Esophagus muscularis mucosa (tissue), 4 donors: ENCODE measurements around the gene SMO. TPM values are rescaled to one million over a fixed set of nuclear protein-coding genes. Genes with fewer than 3 reads are reported as not detected.

Source experiments
- DNase-seq: peaks from one replicate; pipeline ENCODE4 v3.0.0-alpha.2; 2017; ENCODE audit errors: extremely low spot score
- H3K27ac ChIP-seq, 4 donors: fragments of 200-600 bp; sonication (generic); replicated peaks in 1 of 4; 1 replicate in 3 of 4; 2 replicates in 1 of 4; pipeline ENCODE4 v1.5.1; 2016 to 2019; ENCODE audit warnings: mild to moderate bottlenecking in 1 of 4
- H3K27me3 ChIP-seq, 4 donors: fragments of 200-600 bp; sonication (generic); one replicate each; pipeline versions ENCODE4 v1.5.1 to v1.6.0; 2016 to 2019
- H3K36me3 ChIP-seq, 4 donors: fragments of 200-600 bp; sonication (generic); one replicate each; pipeline ENCODE4 v1.5.1; 2016 to 2019
- H3K4me1 ChIP-seq, 4 donors: fragments of 200-600 bp; sonication (generic); one replicate each; pipeline ENCODE4 v1.5.1; 2016 to 2019
- H3K4me3 ChIP-seq, 4 donors: fragments of 200-600 bp; sonication (generic); 1 replicate in 2 of 4; 2 replicates in 2 of 4; pipeline ENCODE4 v1.5.1; 2016 to 2019; ENCODE audit warnings: mild to moderate bottlenecking in 4 of 4, moderate library complexity in 1 of 4
- H3K9me3 ChIP-seq, 4 donors: fragments of 200-600 bp; sonication (generic); 1 replicate in 3 of 4; 2 replicates in 1 of 4; pipeline ENCODE4 v1.5.1; 2016 to 2019
- EP300 ChIP-seq: sonication (generic); formaldehyde crosslinking; IDR thresholded peaks from one replicate; pipeline ENCODE4 v1.6.1; 2017; ENCODE audit warnings: antibody characterized with exemption
- POLR2A ChIP-seq: fragments of 450-650 bp; IDR thresholded peaks from one replicate; pipeline ENCODE4 v1.6.1; 2017; ENCODE audit warnings: antibody characterized with exemption, moderate library complexity, mild to moderate bottlenecking, low read depth
- POLR2AphosphoS5 ChIP-seq, 2 donors: sonication (generic); formaldehyde crosslinking; IDR thresholded peaks; one replicate each; pipeline ENCODE4 v1.6.1; 2017; ENCODE audit warnings: antibody characterized with exemption in 2 of 2
- WGBS: methylation state at CpG from one replicate; pipeline ENCODE4 v1.1.5; 2018; 5-methylcytosine and 5-hydroxymethylcytosine counted together
- intact Hi-C: fragments of 100-400 bp; cut with DNase I; formaldehyde crosslinking; loops from one replicate; pipeline ENCODE4 v1.15.1; 2023
- small RNA-seq, 3 donors: library from RNA; depleted of rRNA; stranded (forward); fragments of <200 nt; gene quantifications; one replicate each; pipeline ENCODE3, GENCODE V24; 2016
- total RNA-seq, 4 donors: library from RNA; depleted of rRNA; stranded (reverse); fragments of >200 nt; gene quantifications; one replicate each; pipeline versions ENCODE4 v1.1.0 to v1.2.1, GENCODE V29; 2016
- TF ChIP-seq, protein P1 (sequence below), 3 experiments: fragments of 200-600 bp in 2 of 3; fragments of 450-650 bp in 1 of 3; sonication (generic) in 2 of 3; IDR thresholded peaks; one replicate each; pipeline ENCODE4 v1.5.1; 2017 to 2019; ENCODE audit warnings: antibody characterized with exemption in 3 of 3, mild to moderate bottlenecking in 2 of 3, moderate library complexity in 1 of 3

SMO gene
- total RNA-seq, 4 donors from 2014 or later, result 8.7 to 23.9 (median 14.5) TPM

- no peak for DNase-seq
- Histone ChIP-seq H3K27ac (no peak overlapping the region), H3K4me3 (no peak overlapping the region), H3K4me1 (peaks cover 0 to 15% (median 5%) of the 10 kb centered on the region in 4 donors), H3K36me3 (no peaks in the 10 kb centered on the region), H3K9me3 (no peaks in the 10 kb centered on the region), H3K27me3 (no peaks in the 10 kb centered on the region)
- intact Hi-C loops, result no loop called here
- TF ChIP-seq POLR2A (no peak), POLR2AphosphoS5 (IDR thresholded peaks at IDR 0.05) (no peak), EP300 (no peak)
- TF ChIP-seq, protein P1, sequence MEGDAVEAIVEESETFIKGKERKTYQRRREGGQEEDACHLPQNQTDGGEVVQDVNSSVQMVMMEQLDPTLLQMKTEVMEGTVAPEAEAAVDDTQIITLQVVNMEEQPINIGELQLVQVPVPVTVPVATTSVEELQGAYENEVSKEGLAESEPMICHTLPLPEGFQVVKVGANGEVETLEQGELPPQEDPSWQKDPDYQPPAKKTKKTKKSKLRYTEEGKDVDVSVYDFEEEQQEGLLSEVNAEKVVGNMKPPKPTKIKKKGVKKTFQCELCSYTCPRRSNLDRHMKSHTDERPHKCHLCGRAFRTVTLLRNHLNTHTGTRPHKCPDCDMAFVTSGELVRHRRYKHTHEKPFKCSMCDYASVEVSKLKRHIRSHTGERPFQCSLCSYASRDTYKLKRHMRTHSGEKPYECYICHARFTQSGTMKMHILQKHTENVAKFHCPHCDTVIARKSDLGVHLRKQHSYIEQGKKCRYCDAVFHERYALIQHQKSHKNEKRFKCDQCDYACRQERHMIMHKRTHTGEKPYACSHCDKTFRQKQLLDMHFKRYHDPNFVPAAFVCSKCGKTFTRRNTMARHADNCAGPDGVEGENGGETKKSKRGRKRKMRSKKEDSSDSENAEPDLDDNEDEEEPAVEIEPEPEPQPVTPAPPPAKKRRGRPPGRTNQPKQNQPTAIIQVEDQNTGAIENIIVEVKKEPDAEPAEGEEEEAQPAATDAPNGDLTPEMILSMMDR (IDR thresholded peaks at IDR 0.05), result no peak
Observed at GRCh38 chr7:129257168-129257567, 68.7 kb downstream of the SMO start.

GRCh38 chr7:129258649-129259389 is 70.4 kb downstream of the SMO start:
- Histone ChIP-seq H3K4me3 (no peak overlapping the region), H3K27me3 (no peaks in the 10 kb centered on the region), H3K9me3 (no peaks in the 10 kb centered on the region), H3K4me1 (peaks cover 0 to 10% (median 4%) of the 10 kb centered on the region in 4 donors), H3K36me3 (no peaks in the 10 kb centered on the region), H3K27ac (no peak overlapping the region)
- WGBS, result 80% methylated on average over 4 of the region's 4 CpGs
- TF ChIP-seq EP300 (no peak), POLR2AphosphoS5 (IDR thresholded peaks at IDR 0.05) (no peak), POLR2A (no peak)
- TF ChIP-seq, protein P1 (IDR thresholded peaks at IDR 0.05), result no peak
- intact Hi-C loops, result no loop called here
- no peak for DNase-seq

DNA sequence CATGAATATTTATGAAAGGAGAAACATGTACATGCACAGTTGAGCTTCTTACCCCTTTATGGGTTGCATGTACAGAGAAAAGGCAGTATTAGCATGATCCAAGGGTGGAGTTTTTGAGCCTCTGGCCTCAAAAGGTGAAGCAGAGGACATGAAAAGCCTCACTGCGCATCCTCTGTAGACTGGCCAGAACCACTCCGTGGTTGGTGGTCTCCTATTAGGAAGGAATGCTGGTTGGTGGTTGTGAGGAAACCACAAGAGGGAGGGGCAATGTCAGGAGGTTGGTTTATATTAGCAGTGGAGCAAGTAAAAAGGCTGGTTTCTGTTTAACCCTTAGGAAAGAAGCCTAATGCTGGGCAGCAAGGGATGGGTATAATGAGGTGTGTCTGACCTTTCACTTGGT is 73.9 kb downstream of the SMO start:
- intact Hi-C loops, result no loop called here
- H3K9me3 ChIP-seq, result no peaks in the 10 kb centered on the region
- no peak overlapping the region for H3K27ac ChIP-seq
- no peak overlapping the region for H3K4me3 ChIP-seq
- DNase-seq, result no peak
- H3K36me3 ChIP-seq, result no peaks in the 10 kb centered on the region
- H3K27me3 ChIP-seq, result no peaks in the 10 kb centered on the region
- 81% methylated on average over 2 of the region's 2 CpGs for WGBS
- TF ChIP-seq EP300 (no peak), POLR2AphosphoS5 (IDR thresholded peaks at IDR 0.05) (no peak), POLR2A (no peak)
- TF ChIP-seq, protein P1 (IDR thresholded peaks at IDR 0.05), result no peak
- H3K4me1 ChIP-seq, result peaks cover 0 to 10% (median 4%) of the 10 kb centered on the region in 4 donors

Small RNA genes lying within 50 kb of the gene (small RNA-seq; reads per million reads assigned to genes)
- 0 to 0.19 (median 0) reads per million in 3 donors for gene RNY1P11

Other genes starting within 250 kb of the SMO start
- 10 to 100 TPM; 35.7 to 46.2 (median 38.1) TPM for gene TNPO3, start 133.5 kb upstream of the SMO start, total RNA-seq
- gene TSPAN33, start 43.9 kb upstream of the SMO start, total RNA-seq, result 10 to 100 TPM in 1 of 4 donors, 1 to 10 TPM in 3; 5.0 to 11.4 (median 7.5) TPM
- gene AHCYL2, start 36.4 kb downstream of the SMO start, total RNA-seq, result 10 to 100 TPM in 3 of 4 donors, 1 to 10 TPM in 1; 9.7 to 14.2 (median 11.9) TPM
- 1 to 10 TPM; 1.1 to 2.1 (median 1.9) TPM for gene STRIP2, start 245.8 kb downstream of the SMO start, total RNA-seq